Natural killer cell (primary cell): ENCODE results near the gene ACTG1. TPM values are rescaled to one million over a fixed set of nuclear protein-coding genes. Genes with fewer than 3 reads are reported as not detected.

Experiments used
- ATAC-seq, 3 donors: fragments of 150-1000 bp in 2 of 3; fragments of 200-7000 bp in 1 of 3; cut with Tn5 transposase; 1 replicate in 1 of 3; 2 replicates in 2 of 3; pipeline ENCODE4 v1.10.0; 2021; ENCODE audit warnings: mild to moderate bottlenecking in 2 of 3, moderate library complexity in 2 of 3
- DNase-seq, 2 donors: peaks; one replicate each; pipeline versions ENCODE4 v3.0.0 to v3.0.0-alpha.2; 2013 to 2021; ENCODE audit warnings: mixed read lengths in 1 of 2
- H3K27ac ChIP-seq: one replicate; pipeline ENCODE4 v1.5.1; 2013; ENCODE audit warnings: mild to moderate bottlenecking, low read length
- H3K27me3 ChIP-seq: one replicate; pipeline ENCODE4 v1.6.1; 2013; ENCODE audit warnings: low read length; ENCODE audit not compliant: control insufficient read depth, insufficient read depth
- H3K36me3 ChIP-seq: one replicate; pipeline ENCODE4 v1.6.1; 2013; ENCODE audit warnings: low read length; ENCODE audit not compliant: control insufficient read depth, insufficient read depth
- H3K4me1 ChIP-seq: one replicate; pipeline ENCODE4 v1.6.1; 2013; ENCODE audit warnings: low read length; ENCODE audit not compliant: control insufficient read depth, insufficient read depth
- H3K4me3 ChIP-seq: one replicate; pipeline ENCODE4 v1.5.1; 2013; ENCODE audit warnings: low read length
- H3K9me3 ChIP-seq: one replicate; pipeline ENCODE4 v1.6.1; 2013; ENCODE audit warnings: low read length; ENCODE audit not compliant: control insufficient read depth, insufficient read depth
- H3K27ac Mint-ChIP-seq, 2 donors: one replicate each; pipeline ENCODE4 v1.8.0; 2022; ENCODE audit warnings: mild to moderate bottlenecking in 2 of 2, mixed read lengths in 2 of 2, moderate library complexity in 1 of 2
- H3K27me3 Mint-ChIP-seq, 2 donors: one replicate each; pipeline ENCODE4 v1.8.0; 2022; ENCODE audit warnings: low read depth in 2 of 2, mixed read lengths in 2 of 2
- H3K36me3 Mint-ChIP-seq: one replicate; pipeline ENCODE4 v1.8.0; 2022; ENCODE audit warnings: mixed read lengths
- H3K4me1 Mint-ChIP-seq, 2 donors: one replicate each; pipeline ENCODE4 v1.8.0; 2022; ENCODE audit warnings: mixed read lengths in 2 of 2
- H3K4me3 Mint-ChIP-seq: one replicate; pipeline ENCODE4 v1.8.0; 2022; ENCODE audit warnings: mild to moderate bottlenecking, moderate library complexity, mixed read lengths
- H3K9me3 Mint-ChIP-seq, 2 donors: one replicate each; pipeline ENCODE4 v1.8.0; 2022; ENCODE audit warnings: mixed read lengths in 2 of 2
- CTCF ChIP-seq: fragments of 200-600 bp; IDR thresholded peaks from one replicate; pipeline ENCODE4 v1.8.0; 2022; ENCODE audit warnings: antibody characterized with exemption
- WGBS: methylation state at CpG from one replicate; pipeline ENCODE4 v1.1.7; 2013; ENCODE audit warnings: missing lambda C conversion rate; ENCODE audit not compliant: insufficient coverage; 5-methylcytosine and 5-hydroxymethylcytosine counted together
- intact Hi-C: fragments of 100-400 bp; cut with micrococcal nuclease; formaldehyde crosslinking; loops from one replicate; pipeline ENCODE4 v1.14.2; 2022
- total RNA-seq, 4 donors: library from RNA; stranded (reverse); fragments of 120-200 nt in 1 of 4; gene quantifications; one replicate each; pipeline versions ENCODE4 v1.2.3 to v1.2.4, GENCODE V29; 2013 to 2022

Gene ACTG1
- total RNA-seq, 3 donors from 2014 or later (not counting 1 experiment from before 2014, with no cell fraction given), result 1,401 to 1,901 (median 1,735) TPM

GRCh38 chr17:81529437-81529803, 16.8 kb upstream of the ACTG1 start:
- peaks cover 0 to 12% of the 10 kb centered on the region in 2 donors for H3K4me1 Mint-ChIP-seq
- intact Hi-C loops, result no loop called here
- H3K36me3 ChIP-seq, result no peaks in the 10 kb centered on the region
- no peaks in the 10 kb centered on the region for H3K9me3 Mint-ChIP-seq
- no peak overlapping the region for H3K4me3 ChIP-seq
- no peak overlapping the region for H3K27ac ChIP-seq
- 89% methylated on average over 6 of the region's 6 CpGs for WGBS
- H3K27ac Mint-ChIP-seq, result no peak overlapping the region
- DNase-seq (no peak), ATAC-seq (no peak)
- H3K27me3 ChIP-seq, result peaks cover 3% of the 10 kb centered on the region
- H3K4me3 Mint-ChIP-seq, result no peak overlapping the region
- H3K4me1 ChIP-seq, result peaks cover 16% of the 10 kb centered on the region
- H3K27me3 Mint-ChIP-seq, result peaks cover 0 to 2% of the 10 kb centered on the region in 2 donors
- no peak for TF ChIP-seq CTCF
- no peaks in the 10 kb centered on the region for H3K9me3 ChIP-seq
- no peaks in the 10 kb centered on the region for H3K36me3 Mint-ChIP-seq

GRCh38 chr17:81528651-81529436, 16.2 kb upstream of the ACTG1 start:
- peaks cover 8% of the 10 kb centered on the region for H3K27me3 ChIP-seq
- H3K9me3 ChIP-seq, result no peaks in the 10 kb centered on the region
- H3K9me3 Mint-ChIP-seq, result no peaks in the 10 kb centered on the region
- peaks cover 0 to 2% of the 10 kb centered on the region in 2 donors for H3K27me3 Mint-ChIP-seq
- intact Hi-C loops, result no loop called here
- no peak overlapping the region for H3K4me3 ChIP-seq
- no peak overlapping the region for H3K4me3 Mint-ChIP-seq
- ATAC-seq (no peak), DNase-seq (no peak)
- 93% methylated on average over 62 of the region's 62 CpGs for WGBS
- TF ChIP-seq CTCF, result no peak
- H3K36me3 Mint-ChIP-seq, result no peaks in the 10 kb centered on the region
- H3K36me3 ChIP-seq, result no peaks in the 10 kb centered on the region
- H3K27ac ChIP-seq, result no peak overlapping the region
- H3K4me1 ChIP-seq, result peaks cover 10% of the 10 kb centered on the region
- peaks cover 0 to 8% of the 10 kb centered on the region in 2 donors for H3K4me1 Mint-ChIP-seq
- H3K27ac Mint-ChIP-seq, result no peak overlapping the region

GRCh38 chr17:81528384-81528650, 15.7 kb upstream of the ACTG1 start:
- ATAC-seq (no peak), DNase-seq (no peak)
- intact Hi-C loops, result no loop called here
- TF ChIP-seq CTCF, result no peak
- H3K4me3 Mint-ChIP-seq, result no peak overlapping the region
- no peak overlapping the region for H3K27ac ChIP-seq
- WGBS, result 74% methylated on average over 20 of the region's 20 CpGs
- H3K4me3 ChIP-seq, result no peak overlapping the region
- H3K27ac Mint-ChIP-seq, result no peak overlapping the region
- peaks cover 0 to 3% of the 10 kb centered on the region in 2 donors for H3K4me1 Mint-ChIP-seq
- no peaks in the 10 kb centered on the region for H3K36me3 ChIP-seq
- peaks cover 0 to 2% of the 10 kb centered on the region in 2 donors for H3K27me3 Mint-ChIP-seq
- peaks cover 12% of the 10 kb centered on the region for H3K27me3 ChIP-seq
- H3K9me3 ChIP-seq, result no peaks in the 10 kb centered on the region
- peaks cover 6% of the 10 kb centered on the region for H3K4me1 ChIP-seq
- H3K36me3 Mint-ChIP-seq, result no peaks in the 10 kb centered on the region
- H3K9me3 Mint-ChIP-seq, result no peaks in the 10 kb centered on the region
